ENCODE results near the gene MICB. TPM values are rescaled to one million over a fixed set of nuclear protein-coding genes. Genes with fewer than 3 reads are reported as not detected.

The MICB gene
- total RNA-seq, 2 donors from 2014 or later, result 1.6 to 3.1 TPM

DNA sequence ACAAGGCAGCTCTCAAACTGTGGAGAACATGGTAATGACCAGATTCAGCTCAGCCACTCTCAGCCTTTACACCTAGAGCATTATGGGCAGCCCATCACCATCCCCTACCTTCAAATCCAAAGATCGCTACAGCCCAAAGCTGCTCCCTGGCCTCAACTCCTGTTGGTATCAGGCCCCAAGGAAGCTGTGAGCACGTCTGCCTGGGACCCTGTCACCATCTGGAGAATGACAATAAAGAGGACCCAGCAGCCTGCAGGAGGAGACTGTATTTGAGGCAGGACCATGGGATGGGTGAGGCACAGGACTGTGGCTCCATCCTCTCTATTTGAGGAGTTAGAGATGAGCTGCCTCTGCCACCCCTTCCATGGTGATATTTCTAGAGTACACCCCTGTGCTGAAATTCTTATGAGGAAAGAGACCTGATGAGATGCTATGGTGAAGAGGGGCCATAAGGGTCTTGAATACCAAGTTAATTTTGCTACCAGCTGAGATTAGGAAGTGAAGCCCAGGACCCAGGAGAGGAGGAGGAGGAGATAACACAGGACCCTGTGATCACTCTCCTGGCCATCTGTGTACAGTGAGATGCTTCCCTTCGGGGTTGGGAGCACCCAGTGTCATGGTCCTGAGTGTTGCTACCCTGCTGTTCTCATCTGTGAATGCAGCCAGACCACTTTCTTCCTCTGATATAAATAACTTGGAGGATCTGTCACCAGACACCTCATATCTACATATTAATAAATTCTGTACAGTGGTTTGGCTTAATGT, 19.6 kb upstream of the MICB start:
- no peak for DNase-seq (ENCODE audit: low spot score)
- Histone ChIP-seq H3K27ac (no peak overlapping the region), H3K4me3 (no peak overlapping the region), H3K9me3 (no peaks in the 10 kb centered on the region), H3K27me3 (no peaks in the 10 kb centered on the region), H3K36me3 (no peaks in the 10 kb centered on the region), H3K4me1 (no peaks in the 10 kb centered on the region)
- TF ChIP-seq, protein P1, sequence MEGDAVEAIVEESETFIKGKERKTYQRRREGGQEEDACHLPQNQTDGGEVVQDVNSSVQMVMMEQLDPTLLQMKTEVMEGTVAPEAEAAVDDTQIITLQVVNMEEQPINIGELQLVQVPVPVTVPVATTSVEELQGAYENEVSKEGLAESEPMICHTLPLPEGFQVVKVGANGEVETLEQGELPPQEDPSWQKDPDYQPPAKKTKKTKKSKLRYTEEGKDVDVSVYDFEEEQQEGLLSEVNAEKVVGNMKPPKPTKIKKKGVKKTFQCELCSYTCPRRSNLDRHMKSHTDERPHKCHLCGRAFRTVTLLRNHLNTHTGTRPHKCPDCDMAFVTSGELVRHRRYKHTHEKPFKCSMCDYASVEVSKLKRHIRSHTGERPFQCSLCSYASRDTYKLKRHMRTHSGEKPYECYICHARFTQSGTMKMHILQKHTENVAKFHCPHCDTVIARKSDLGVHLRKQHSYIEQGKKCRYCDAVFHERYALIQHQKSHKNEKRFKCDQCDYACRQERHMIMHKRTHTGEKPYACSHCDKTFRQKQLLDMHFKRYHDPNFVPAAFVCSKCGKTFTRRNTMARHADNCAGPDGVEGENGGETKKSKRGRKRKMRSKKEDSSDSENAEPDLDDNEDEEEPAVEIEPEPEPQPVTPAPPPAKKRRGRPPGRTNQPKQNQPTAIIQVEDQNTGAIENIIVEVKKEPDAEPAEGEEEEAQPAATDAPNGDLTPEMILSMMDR (IDR thresholded peaks at IDR 0.05), result no peak

DNA sequence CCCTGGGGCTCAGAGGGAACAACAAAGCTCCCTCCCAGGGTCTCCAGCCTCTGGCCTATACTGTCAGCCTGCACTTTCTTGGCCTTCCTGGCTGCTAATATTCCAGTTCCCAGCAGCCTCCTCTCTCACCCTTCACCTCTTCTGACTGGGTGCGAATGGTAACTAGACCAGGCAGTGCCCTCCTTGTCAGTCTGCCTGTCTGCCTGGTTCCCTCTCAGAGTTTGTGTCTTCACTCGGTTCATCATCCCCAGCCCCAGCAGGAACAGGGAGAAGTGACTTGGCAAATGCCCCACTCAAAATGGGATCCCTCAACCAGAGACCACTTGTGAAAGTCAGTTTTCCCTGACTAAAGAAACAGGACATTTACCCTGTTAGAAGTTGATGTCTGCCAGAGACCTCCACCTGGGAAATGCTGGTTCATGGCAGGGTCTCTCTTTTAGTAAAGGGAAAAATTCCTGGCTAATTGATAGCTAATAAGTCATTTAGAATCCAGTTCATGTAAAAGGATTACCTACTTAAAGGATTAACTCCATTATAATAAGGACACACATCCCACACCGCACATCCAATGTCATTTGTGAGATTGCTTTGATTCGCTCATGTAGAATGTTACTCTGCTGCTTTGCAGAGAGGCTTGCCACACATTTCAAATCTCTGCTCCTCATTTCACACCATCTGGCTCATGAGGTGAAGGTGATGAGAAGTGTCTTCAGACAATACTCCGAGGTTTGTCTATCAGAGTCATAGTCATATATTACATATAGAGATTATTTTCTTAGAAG, 18.6 kb upstream of the MICB start:
- DNase-seq (ENCODE audit: low spot score), result no peak
- H3K4me3 ChIP-seq, result no peak overlapping the region
- H3K27ac ChIP-seq, result no peak overlapping the region
- TF ChIP-seq, protein P1 (IDR thresholded peaks at IDR 0.05), result no peak
- H3K36me3 ChIP-seq, result no peaks in the 10 kb centered on the region
- H3K4me1 ChIP-seq, result no peaks in the 10 kb centered on the region
- H3K27me3 ChIP-seq, result no peaks in the 10 kb centered on the region
- no peaks in the 10 kb centered on the region for H3K9me3 ChIP-seq

DNA sequence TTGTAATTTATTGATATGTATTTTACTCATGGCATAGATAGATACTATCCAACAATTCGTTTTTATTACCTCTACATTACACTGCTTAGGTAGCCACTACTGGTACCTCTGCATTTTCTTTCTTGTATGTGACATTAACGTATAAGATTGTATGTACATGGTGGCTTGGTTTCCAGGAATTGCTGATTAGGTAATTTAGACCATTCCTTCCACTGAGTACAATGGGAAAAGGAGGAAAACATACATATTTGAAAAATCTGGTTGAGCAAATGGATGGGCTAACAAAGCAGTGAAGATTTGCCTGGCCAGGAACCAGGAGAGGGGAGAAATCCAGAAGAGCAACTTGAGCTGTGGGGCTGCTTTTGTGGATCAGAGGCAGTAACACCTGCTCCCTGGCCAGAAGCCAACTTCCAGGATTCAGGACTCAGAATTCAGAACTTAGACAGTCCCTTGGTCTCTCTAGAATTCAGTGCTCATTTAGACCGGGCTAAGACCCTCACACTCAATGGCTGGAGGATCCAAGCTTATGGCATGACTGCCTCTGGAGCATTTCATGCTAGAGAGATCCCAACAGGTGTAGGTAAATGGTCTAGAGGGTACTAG, 17.9 kb upstream of the MICB start:
- H3K27ac ChIP-seq, result no peak overlapping the region
- H3K36me3 ChIP-seq, result no peaks in the 10 kb centered on the region
- H3K4me1 ChIP-seq, result no peaks in the 10 kb centered on the region
- no peak overlapping the region for H3K4me3 ChIP-seq
- H3K27me3 ChIP-seq, result no peaks in the 10 kb centered on the region
- TF ChIP-seq, protein P1 (IDR thresholded peaks at IDR 0.05), result no peak
- no peaks in the 10 kb centered on the region for H3K9me3 ChIP-seq
- no peak for DNase-seq (ENCODE audit: low spot score)

DNA sequence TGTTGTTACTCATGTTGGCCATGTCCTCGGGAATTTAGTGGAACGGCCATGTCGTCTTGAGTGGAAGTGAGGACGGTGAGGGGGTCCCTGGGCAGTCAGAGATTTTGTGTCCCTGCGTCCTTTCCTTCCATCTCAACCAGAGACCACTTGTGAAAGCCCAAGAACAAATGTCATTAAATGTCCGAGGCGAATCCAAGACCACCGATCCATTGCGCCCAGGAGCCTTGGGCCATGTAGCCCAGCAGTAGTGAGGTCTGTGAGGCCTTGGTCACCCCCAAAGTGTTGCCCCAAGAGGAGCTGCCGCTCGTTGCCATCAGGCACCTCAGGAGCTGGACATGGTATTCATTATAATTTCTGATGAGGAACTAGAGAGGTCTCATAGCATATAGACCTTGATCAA, 17.4 kb upstream of the MICB start:
- TF ChIP-seq, protein P1 (IDR thresholded peaks at IDR 0.05), result no peak
- Histone ChIP-seq H3K27ac (no peak overlapping the region), H3K4me1 (no peaks in the 10 kb centered on the region), H3K4me3 (no peak overlapping the region), H3K27me3 (no peaks in the 10 kb centered on the region), H3K9me3 (no peaks in the 10 kb centered on the region), H3K36me3 (no peaks in the 10 kb centered on the region)
- DNase-seq (ENCODE audit: low spot score), result no peak

DNA sequence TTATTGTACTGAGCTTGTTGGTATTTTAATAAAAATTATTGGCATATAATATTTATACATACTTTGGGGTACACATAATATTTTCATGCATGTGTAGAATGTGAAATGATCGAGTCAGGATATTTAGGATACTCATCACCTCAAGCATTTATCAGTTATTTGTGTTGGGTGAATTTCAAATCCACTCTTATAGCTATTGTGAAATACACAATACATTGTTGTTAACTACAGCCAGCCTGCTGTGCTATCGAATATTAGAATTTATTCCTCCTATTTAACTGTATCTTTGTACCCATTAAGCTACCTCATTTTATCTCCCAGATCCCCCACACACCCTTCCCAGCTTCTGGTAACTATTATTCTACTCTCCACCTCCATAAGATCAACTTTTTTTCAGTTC, 14.6 kb upstream of the MICB start:
- TF ChIP-seq, protein P1 (IDR thresholded peaks at IDR 0.05), result no peak
- H3K27me3 ChIP-seq, result no peaks in the 10 kb centered on the region
- H3K4me3 ChIP-seq, result no peak overlapping the region
- H3K4me1 ChIP-seq, result no peaks in the 10 kb centered on the region
- DNase-seq (ENCODE audit: low spot score), result no peak
- no peaks in the 10 kb centered on the region for H3K9me3 ChIP-seq
- no peaks in the 10 kb centered on the region for H3K36me3 ChIP-seq
- no peak overlapping the region for H3K27ac ChIP-seq
